Prostate gland (tissue), 2 donors: ENCODE results near the gene FKBP14.
A peak's percentile ranks its signal among the peaks of the same experiment; 100 is the strongest.

Source experiments
- POLR2A ChIP-seq: fragments of 450-650 bp; IDR thresholded peaks from one replicate; pipeline ENCODE4 v1.6.1; 2016; ENCODE audit warnings: antibody characterized with exemption, mild to moderate bottlenecking
- TF ChIP-seq, protein P1 (sequence below), 4 experiments: fragments of 200-600 bp in 2 of 4; fragments of 450-650 bp in 2 of 4; sonication (generic) in 2 of 4; IDR thresholded peaks; 1 replicate in 3 of 4; 2 replicates in 1 of 4; pipeline ENCODE4 v1.5.1; 2016 to 2019; ENCODE audit warnings: antibody characterized with exemption in 4 of 4, mild to moderate bottlenecking in 2 of 4, moderate library complexity in 2 of 4

- TF ChIP-seq, protein P1, sequence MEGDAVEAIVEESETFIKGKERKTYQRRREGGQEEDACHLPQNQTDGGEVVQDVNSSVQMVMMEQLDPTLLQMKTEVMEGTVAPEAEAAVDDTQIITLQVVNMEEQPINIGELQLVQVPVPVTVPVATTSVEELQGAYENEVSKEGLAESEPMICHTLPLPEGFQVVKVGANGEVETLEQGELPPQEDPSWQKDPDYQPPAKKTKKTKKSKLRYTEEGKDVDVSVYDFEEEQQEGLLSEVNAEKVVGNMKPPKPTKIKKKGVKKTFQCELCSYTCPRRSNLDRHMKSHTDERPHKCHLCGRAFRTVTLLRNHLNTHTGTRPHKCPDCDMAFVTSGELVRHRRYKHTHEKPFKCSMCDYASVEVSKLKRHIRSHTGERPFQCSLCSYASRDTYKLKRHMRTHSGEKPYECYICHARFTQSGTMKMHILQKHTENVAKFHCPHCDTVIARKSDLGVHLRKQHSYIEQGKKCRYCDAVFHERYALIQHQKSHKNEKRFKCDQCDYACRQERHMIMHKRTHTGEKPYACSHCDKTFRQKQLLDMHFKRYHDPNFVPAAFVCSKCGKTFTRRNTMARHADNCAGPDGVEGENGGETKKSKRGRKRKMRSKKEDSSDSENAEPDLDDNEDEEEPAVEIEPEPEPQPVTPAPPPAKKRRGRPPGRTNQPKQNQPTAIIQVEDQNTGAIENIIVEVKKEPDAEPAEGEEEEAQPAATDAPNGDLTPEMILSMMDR (IDR thresholded peaks at IDR 0.05), result no peak
- TF ChIP-seq POLR2A, result peak; percentile 19
Measured at GRCh38 chr7:30027065-30027456, 559 bp upstream of the FKBP14 start.
